SJCRH30 (cell line): ENCODE measurements around the gene MLXIPL. TPM values are rescaled to one million over a fixed set of nuclear protein-coding genes. Genes with fewer than 3 reads are reported as not detected.

Experiments
- DNase-seq, 2 experiments: peaks; one replicate each; pipeline ENCODE4 v3.0.0-alpha.2; 2015 to 2020
- H3K27ac ChIP-seq: fragments of 250-450 bp; sonication (Bioruptor Pico); 2 replicates; pipeline ENCODE4 v1.5.1; 2020; ENCODE audit warnings: mild to moderate bottlenecking, moderate library complexity
- H3K27me3 ChIP-seq: fragments of 250-450 bp; sonication (Bioruptor Pico); 2 replicates; pipeline ENCODE4 v1.5.1; 2020; ENCODE audit warnings: mild to moderate bottlenecking, moderate library complexity
- H3K36me3 ChIP-seq: fragments of 250-450 bp; sonication (Bioruptor Pico); 2 replicates; pipeline ENCODE4 v1.5.1; 2020; ENCODE audit warnings: mild to moderate bottlenecking, moderate library complexity
- H3K4me1 ChIP-seq: fragments of 250-450 bp; sonication (Bioruptor Pico); 2 replicates; pipeline ENCODE4 v1.5.1; 2020; ENCODE audit warnings: mild to moderate bottlenecking, moderate library complexity
- H3K4me3 ChIP-seq: fragments of 250-450 bp; sonication (Bioruptor Pico); 2 replicates; pipeline ENCODE4 v1.5.1; 2020; ENCODE audit warnings: mild to moderate bottlenecking, moderate library complexity
- H3K9me3 ChIP-seq: fragments of 250-450 bp; sonication (Bioruptor Pico); replicated peaks from 2 replicates; pipeline ENCODE4 v1.5.1; 2020; ENCODE audit warnings: mild to moderate bottlenecking, moderate library complexity
- total RNA-seq: library from RNA; depleted of rRNA; stranded (reverse); fragments of >200 nt; shearing (Covaris generic); gene quantifications from 2 replicates; pipeline ENCODE4 v1.2.3, GENCODE V29; 2014

MLXIPL gene
- total RNA-seq, 1 experiment from 2014 or later, result 0.10 TPM

DNA sequence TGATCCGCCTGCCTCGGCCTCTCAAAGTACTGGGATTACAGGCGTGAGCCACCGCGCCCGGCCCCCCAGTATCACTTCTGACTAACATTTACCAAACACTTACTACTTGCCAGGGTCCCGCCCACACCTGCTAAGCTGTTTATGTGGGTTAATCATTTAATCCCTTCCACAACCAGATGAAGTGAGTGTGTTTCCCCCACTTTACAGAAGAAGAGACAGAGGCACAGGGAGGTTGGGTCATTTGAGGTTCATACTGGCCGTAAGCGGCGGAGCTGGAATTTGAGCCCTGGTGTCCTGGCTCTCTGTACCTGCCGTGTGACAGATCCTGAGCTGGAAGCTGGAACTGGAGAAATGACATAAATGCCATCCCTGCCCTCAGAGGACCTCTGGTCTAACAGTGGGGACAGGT, 28.2 kb upstream of the MLXIPL start:
- DNase-seq, result no peak
- Histone ChIP-seq H3K4me1 (no peaks in the 10 kb centered on the region), H3K4me3 (no peak overlapping the region), H3K27me3 (peaks cover 19% of the 10 kb centered on the region), H3K36me3 (no peaks in the 10 kb centered on the region), H3K27ac (no peak overlapping the region), H3K9me3 (peaks cover 5% of the 10 kb centered on the region; the same call in 1 of the 2 replicates)

GRCh38 chr7:73650524-73650923, 26.2 kb upstream of the MLXIPL start:
- Histone ChIP-seq H3K9me3 (peaks cover 4% of the 10 kb centered on the region; the same call in 1 of the 2 replicates), H3K4me3 (no peak overlapping the region), H3K27ac (no peak overlapping the region), H3K36me3 (no peaks in the 10 kb centered on the region), H3K27me3 (peaks cover 33% of the 10 kb centered on the region), H3K4me1 (no peaks in the 10 kb centered on the region)
- DNase-seq, result no peak

- H3K27ac ChIP-seq, result no peak overlapping the region
- no peaks in the 10 kb centered on the region for H3K4me1 ChIP-seq
- no peaks in the 10 kb centered on the region for H3K36me3 ChIP-seq
- no peak for DNase-seq
- peaks cover 33% of the 10 kb centered on the region for H3K27me3 ChIP-seq
- no peaks in the 10 kb centered on the region for H3K9me3 ChIP-seq
- no peak overlapping the region for H3K4me3 ChIP-seq
These were observed 25.3 kb upstream of the MLXIPL start for GRCh38 chr7:73649576-73649975.

DNA sequence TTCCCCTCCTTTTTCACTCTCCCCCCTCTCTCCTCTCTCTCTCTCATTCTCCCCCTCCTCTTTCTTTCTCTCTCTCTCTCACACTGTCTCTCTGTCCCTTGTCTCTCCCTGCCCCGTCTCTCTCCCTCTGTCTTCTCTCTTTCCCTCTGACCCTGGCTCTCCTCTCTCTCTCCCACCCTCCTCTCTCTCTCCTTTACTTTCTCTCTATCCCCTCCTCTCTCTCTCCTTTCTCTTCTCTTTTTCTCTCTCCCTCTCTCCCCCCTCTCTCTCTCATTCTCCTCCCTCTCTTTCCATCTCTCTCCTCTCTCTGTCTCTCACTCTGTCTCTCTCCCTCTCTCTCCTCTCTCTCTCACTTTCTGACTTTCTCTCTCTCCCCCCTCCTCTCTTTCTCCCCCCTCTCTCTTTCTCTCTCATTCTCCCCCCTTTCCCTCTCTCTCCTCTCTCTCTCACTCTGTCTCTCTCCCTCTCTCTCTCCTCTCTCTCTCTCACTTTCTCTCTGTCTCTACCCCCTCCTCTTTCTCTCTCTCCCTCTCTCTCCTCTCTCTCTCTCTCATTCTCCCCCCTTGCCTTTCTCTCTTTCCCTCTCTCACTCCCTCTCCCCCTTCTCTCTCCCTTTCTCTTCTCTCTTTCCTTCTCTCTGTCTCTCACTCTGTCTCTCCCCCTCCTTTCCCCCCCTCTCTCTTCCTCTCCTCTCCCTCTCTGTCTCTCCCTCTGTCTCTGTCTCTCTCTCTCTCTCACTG, 24.4 kb upstream of the MLXIPL start:
- no peak for DNase-seq
- peaks cover 33% of the 10 kb centered on the region for H3K27me3 ChIP-seq

GRCh38 chr7:73647725-73648592, 23.6 kb upstream of the MLXIPL start:
- Histone ChIP-seq H3K36me3 (no peaks in the 10 kb centered on the region), H3K27me3 (peaks cover 33% of the 10 kb centered on the region), H3K4me1 (no peaks in the 10 kb centered on the region), H3K9me3 (no peaks in the 10 kb centered on the region), H3K4me3 (no peak overlapping the region), H3K27ac (no peak overlapping the region)
- DNase-seq, result no peak

More for the DNA sequence above, 24.4 kb upstream of the MLXIPL start:
- H3K36me3 ChIP-seq, result no peaks in the 10 kb centered on the region
- H3K4me1 ChIP-seq, result no peaks in the 10 kb centered on the region
- H3K9me3 ChIP-seq, result no peaks in the 10 kb centered on the region
- H3K27ac ChIP-seq, result no peak overlapping the region
- no peak overlapping the region for H3K4me3 ChIP-seq

DNA sequence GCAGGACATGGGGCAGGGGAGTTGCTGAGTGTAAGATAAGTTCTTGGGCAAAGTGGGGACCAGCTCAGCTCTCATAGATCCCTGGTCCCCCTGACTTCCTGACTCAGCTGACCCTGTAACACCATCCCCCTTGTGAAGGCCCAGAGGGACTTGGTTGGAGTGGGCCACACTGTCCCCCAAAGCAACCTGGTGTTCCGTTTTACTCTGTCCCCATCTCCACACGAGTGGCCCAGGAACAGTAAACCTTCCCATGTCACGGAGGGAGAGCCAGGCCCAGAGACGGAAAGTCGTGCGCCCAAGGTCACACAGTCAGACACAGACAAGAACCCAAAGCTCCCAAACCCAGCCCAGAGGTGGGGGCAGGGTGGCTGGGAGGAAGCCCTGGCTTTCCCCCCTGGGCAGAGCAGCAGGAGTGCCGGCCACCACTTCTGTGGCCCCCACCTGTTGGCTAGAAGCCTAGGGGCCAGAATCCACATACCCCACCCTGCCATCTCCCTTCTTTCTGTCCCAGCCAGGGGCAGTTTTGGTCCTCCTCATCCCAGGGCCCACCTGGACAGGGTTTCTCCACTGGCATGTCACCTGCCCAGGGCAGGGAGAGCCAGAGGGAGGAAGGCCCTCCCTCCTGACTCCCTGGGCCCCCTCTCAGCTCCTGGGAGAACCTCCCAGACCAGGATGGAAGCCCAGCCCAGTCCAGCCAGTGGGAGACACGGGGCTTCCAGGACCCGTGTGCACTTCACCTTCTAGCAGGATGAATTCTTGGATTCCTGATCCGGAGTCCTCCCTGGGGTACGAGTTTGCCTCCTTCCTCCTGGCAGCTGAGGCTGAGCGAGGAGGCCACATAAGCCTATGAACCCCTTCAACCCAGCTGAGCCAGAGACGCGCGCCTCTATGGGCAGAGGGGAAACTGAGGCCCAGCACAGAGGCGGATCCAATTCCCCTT, 22.7 kb upstream of the MLXIPL start:
- H3K4me3 ChIP-seq, result no peak overlapping the region
- H3K4me1 ChIP-seq, result no peaks in the 10 kb centered on the region
- H3K27me3 ChIP-seq, result peaks cover 28% of the 10 kb centered on the region
- no peak overlapping the region for H3K27ac ChIP-seq
- H3K9me3 ChIP-seq, result no peaks in the 10 kb centered on the region
- no peaks in the 10 kb centered on the region for H3K36me3 ChIP-seq
- DNase-seq, result no peak

DNA sequence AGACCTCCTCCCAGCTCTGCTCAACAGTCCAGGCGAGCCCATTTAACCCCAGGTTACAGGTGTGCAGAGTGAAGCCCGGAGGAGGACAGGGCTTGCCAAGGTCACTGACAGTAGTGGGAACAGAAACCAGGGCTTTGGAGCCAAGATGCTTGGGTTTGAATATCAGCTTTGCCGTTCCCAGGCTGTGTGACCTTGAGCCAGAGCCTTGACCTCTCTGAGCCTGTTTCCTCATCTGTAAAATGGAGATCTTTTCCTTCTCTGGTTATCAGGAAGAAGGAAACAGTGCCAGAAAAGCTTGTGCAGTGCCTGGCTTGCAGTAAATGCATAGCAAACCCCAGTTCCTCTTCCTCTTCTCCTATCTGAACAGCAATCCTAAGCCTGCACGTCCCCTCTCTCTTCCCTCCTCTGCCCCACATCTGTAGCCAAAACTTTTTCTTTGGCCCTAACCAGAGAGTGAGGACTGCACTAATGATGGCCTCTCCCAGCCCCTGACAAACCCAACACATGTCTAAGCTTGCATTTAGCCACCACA, 21.4 kb upstream of the MLXIPL start:
- peaks cover 27% of the 10 kb centered on the region for H3K27me3 ChIP-seq
- H3K36me3 ChIP-seq, result no peaks in the 10 kb centered on the region
- no peaks in the 10 kb centered on the region for H3K4me1 ChIP-seq
- H3K27ac ChIP-seq, result no peak overlapping the region
- no peak overlapping the region for H3K4me3 ChIP-seq
- H3K9me3 ChIP-seq, result no peaks in the 10 kb centered on the region
- DNase-seq, result no peak

- no peaks in the 10 kb centered on the region for H3K4me1 ChIP-seq
- DNase-seq, result no peak
- H3K36me3 ChIP-seq, result no peaks in the 10 kb centered on the region
- H3K4me3 ChIP-seq, result no peak overlapping the region
- H3K27ac ChIP-seq, result no peak overlapping the region
- peaks cover 23% of the 10 kb centered on the region for H3K27me3 ChIP-seq
- H3K9me3 ChIP-seq, result no peaks in the 10 kb centered on the region
These were observed 20.5 kb upstream of the MLXIPL start for GRCh38 chr7:73644688-73645286.

DNA sequence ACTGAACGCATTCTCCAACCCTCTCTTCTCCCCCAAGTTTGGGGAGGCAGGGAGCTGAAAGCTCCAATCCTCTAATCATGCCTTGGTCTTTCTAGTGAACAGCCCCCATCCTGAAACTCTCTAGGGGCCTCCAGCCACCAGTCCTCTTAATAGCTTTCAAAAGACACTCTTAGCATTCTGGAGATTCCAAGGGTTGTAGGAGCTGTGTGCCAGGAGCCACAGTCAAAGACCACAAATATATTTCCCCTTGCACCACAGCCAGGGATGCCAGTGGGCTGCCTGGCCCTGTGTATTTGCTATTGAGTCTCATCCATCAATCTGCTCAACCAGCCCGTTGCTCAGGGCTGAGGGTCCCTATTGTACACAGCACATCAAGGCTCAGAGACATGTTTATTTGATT, 18.5 kb upstream of the MLXIPL start:
- no peak overlapping the region for H3K27ac ChIP-seq
- H3K9me3 ChIP-seq, result no peaks in the 10 kb centered on the region
- peaks cover 15% of the 10 kb centered on the region for H3K27me3 ChIP-seq
- H3K4me1 ChIP-seq, result no peaks in the 10 kb centered on the region
- no peaks in the 10 kb centered on the region for H3K36me3 ChIP-seq
- DNase-seq, result no peak
- H3K4me3 ChIP-seq, result no peak overlapping the region

- no peak overlapping the region for H3K27ac ChIP-seq
- H3K4me1 ChIP-seq, result peaks cover 11% of the 10 kb centered on the region
- H3K9me3 ChIP-seq, result no peaks in the 10 kb centered on the region
- no peak for DNase-seq
- H3K27me3 ChIP-seq, result peaks cover 6% of the 10 kb centered on the region; the same call in 1 of the 2 replicates
- no peak overlapping the region for H3K4me3 ChIP-seq
- H3K36me3 ChIP-seq, result no peaks in the 10 kb centered on the region
These were observed 14.6 kb upstream of the MLXIPL start for GRCh38 chr7:73638911-73639310.

DNA sequence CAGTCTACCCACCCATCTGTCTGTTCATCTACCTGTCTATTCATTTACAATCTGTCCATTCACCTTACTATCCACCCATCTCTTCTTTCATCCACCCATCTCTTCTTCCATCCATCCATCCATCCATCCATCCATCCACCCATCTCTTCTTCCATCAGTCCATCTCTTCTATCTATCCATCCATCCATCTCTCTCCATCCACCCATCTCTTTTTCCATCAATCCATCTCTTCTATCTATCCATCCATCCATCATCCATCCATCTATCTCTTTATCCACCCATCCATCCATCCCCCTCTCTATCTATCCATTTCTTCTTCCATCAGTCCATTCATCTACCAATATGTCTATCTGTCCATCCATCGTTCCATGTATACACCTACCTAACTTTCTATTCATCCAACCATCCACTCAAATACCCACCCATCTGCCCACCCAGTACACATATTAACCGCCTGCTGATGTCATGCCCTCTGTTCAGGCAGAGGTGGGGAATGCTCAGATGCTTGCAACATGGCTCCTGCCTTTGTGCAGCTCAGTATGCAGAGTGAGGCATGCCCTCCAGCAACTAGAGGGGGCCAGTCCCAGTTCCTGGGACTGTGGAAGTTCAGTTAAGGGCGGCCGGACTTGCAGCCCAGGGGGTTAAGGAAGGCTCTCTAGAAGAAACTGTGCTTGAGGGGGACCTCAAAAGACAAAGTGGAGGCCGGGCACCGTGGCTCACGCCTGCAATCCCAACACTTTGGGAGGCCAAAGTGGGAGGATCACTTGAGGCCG, 11.3 kb upstream of the MLXIPL start:
- Histone ChIP-seq H3K4me3 (no peak overlapping the region), H3K27me3 (peaks cover 11% of the 10 kb centered on the region; the same call in 1 of the 2 replicates), H3K9me3 (no peaks in the 10 kb centered on the region), H3K4me1 (peaks cover 11% of the 10 kb centered on the region), H3K36me3 (no peaks in the 10 kb centered on the region), H3K27ac (peak overlapping the region; percentile 18; the same call in 1 of the 2 replicates)
- no peak for DNase-seq

DNA sequence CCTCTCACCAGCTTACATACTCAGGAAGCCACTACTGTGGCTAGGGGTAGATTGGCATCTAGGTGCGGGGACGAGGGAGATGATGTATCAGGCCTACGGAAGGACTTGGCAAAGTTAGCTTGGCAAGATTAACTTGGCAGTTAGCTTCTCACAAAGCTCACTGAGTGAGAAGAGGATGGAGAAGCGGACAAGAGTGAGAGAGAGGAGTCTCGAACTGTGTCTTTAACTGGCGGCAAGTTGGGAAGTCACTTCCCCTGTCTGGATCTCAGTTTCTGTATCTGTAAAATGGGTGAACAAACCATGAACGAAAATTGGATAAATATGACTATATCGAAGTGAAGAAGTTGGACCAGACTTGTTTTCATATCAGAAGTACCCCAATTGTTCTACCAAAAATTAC, 9.5 kb upstream of the MLXIPL start:
- Histone ChIP-seq H3K27ac (no peak overlapping the region), H3K4me3 (no peak overlapping the region), H3K4me1 (peaks cover 11% of the 10 kb centered on the region), H3K27me3 (peaks cover 11% of the 10 kb centered on the region; the same call in 1 of the 2 replicates), H3K9me3 (no peaks in the 10 kb centered on the region), H3K36me3 (no peaks in the 10 kb centered on the region)
- DNase-seq, result no peak

DNA sequence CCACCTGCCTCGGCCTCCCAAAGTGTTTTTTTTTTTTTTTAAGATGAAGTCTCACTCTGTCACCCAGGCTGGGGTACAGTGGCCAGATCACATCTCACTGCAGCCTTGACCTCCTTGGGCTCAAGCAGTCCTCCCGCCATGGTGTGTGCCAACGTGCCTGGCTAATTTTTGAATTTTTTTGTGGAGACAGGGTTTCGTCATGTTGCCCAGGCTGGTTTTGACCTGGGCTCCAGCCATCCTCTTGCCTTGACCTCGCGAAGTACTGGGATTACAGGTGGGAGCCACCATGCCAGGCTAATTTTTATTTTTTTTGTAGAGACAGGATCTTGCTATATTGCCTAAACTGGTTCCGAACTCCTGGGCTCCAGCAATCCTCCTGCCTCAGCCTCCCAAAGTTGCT, 9.0 kb upstream of the MLXIPL start:
- DNase-seq, result no peak
- H3K4me1 ChIP-seq, result peaks cover 11% of the 10 kb centered on the region
- peaks cover 11% of the 10 kb centered on the region; the same call in 1 of the 2 replicates for H3K27me3 ChIP-seq
- H3K9me3 ChIP-seq, result no peaks in the 10 kb centered on the region
- H3K27ac ChIP-seq, result no peak overlapping the region
- H3K4me3 ChIP-seq, result no peak overlapping the region
- no peaks in the 10 kb centered on the region for H3K36me3 ChIP-seq
